T47D (cell line): ENCODE data around the gene ASB7.

Experiments used
- DNase-seq, 2 experiments: peaks; one replicate each; pipeline versions ENCODE4 v3.0.0 to v3.0.0-alpha.2; 2011 to 2012; ENCODE audit warnings: low read depth in 1 of 2, low spot score in 1 of 2
- JUND ChIP-seq: IDR thresholded peaks from 2 replicates; pipeline ENCODE4 v1.6.1; 2012; ENCODE audit warnings: low read depth
- in situ Hi-C: cut with HindIII; loops from 2 replicates; pipeline ENCODE4 v1.10.0; 2016; ENCODE audit warnings: low sequenced_read_pairs, low pct_unique_long_range_greater_than_20kb

Gene ASB7

DNA sequence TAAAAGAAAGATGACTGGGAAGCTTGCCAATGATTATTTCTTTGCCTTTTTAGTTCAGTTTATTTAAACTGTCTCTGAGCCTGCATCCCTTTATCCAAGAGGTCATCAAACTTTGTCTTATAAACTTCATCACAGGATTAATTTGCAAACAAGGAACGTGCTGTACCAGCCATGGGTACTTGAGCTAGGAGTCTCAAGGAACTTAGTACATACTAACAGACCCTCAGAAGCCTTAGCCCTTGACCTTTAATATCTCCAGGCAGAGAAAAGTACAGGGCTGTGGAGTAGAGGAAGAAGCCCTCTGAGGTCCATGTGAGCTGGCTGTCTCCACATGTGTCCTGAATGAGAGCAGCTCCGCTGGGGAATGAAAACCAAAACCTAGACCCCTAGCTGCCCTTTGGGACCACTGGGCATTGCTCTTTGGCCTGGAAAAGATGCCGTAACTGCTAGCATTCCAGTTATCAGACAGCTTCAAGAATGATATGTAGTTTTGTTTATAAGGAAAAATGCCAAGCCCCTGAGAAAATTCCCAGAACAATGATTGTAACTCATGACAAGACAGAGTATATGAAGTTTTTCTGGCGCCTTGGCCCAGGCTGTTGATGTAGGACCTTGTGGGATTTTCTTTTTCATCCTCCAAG lies 92.1 kb downstream of the ASB7 start:
- DNase-seq = no peak
- TF ChIP-seq JUND = no peak
- in situ Hi-C loops = no loop called here

DNA sequence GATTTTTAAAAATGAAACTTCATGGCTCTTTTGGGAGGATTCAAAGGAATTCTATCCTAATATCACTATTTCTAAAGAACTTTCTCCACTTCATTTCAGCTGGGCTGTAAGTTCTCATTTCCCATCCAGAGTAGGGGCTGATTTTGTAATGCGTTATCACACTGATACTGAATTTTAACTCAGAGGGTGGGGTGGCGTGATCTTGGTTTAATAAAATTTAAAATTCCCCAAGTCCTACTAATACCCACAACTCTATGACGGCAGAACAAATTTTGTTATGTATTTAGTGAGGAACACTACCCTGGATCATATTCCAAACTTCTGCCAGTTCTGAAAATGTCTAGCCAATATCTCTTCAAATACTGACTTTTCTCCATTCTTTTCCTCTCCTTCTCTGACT lies 92.7 kb downstream of the ASB7 start:
- no peak for DNase-seq
- TF ChIP-seq JUND = no peak
- in situ Hi-C loops = no loop called here

DNA sequence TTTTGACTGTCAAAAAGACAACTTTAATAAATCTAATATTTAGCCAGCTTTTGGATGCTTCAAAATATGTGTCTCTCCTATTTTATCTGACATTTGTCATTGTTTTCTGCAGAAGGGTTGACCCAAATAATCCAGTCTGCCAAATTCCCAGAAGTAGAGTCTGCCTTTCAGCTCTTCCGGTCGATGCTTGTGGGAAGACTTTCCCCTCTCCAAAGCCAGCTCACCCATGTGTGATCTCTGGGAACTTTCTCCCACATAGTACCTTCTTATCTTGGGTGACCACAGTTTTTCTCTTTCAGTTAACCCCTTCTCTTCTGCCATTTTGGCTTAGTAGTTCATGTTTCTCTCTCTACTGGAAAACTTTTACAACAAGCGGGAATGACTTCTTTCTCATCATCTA lies 94.1 kb downstream of the ASB7 start:
- DNase-seq = no peak
- in situ Hi-C loops = no loop called here

More for the DNA sequence above, 94.1 kb downstream of the ASB7 start:
- TF ChIP-seq JUND = no peak
